ENCODE measurements around the gene CDK16.

The CDK16 gene

GRCh38 chrX:47241201-47242011 is 22.9 kb downstream of the CDK16 start:
- TF ChIP-seq CTCF (IDR thresholded peaks at IDR 0.05; ENCODE audit: insufficient read depth, missing control alignments), result no peak
- no peak for FAIRE-seq
- no peak for DNase-seq (ENCODE audit: insufficient read length, low spot score)

DNA sequence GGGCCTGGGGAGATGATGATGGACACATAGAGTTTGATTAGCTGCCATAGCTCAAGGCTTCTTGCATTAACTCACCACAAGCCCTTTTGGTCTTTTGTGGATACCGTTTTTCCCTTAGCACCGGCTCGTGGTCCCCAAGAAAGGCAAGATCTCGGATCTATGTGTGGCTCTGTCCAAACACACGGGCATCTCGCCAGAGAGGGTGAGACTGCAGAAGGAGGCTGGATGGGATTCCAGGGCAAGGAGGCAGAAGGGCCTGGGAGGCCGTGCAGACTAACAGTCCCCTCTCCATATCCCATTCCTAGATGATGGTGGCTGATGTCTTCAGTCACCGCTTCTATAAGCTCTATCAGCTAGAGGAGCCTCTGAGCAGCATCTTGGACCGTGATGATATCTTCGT is 23.8 kb downstream of the CDK16 start:
- no peak for TF ChIP-seq CTCF (IDR thresholded peaks at IDR 0.05; ENCODE audit: insufficient read depth, missing control alignments)
- no peak for FAIRE-seq

DNA sequence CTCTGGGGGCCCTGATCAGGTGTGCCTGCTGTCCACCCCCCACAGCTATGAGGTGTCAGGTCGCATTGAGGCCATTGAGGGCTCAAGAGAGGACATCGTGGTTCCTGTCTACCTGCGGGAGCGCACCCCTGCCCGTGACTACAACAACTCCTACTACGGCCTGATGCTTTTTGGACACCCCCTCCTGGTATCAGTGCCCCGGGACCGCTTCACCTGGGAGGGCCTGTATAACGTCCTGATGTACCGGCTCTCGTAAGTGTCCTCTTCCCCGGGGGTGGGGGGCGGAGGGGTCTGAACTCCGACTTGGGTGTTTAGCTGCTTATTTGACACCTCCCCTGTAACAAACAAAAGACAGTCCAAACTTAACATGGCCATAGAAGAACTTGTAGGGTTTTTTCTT is 24.9 kb downstream of the CDK16 start:
- FAIRE-seq (no peak), DNase-seq (ENCODE audit: insufficient read length, low spot score) (no peak)
- TF ChIP-seq CTCF (IDR thresholded peaks at IDR 0.05; ENCODE audit: insufficient read depth, missing control alignments), result no peak

More for the DNA sequence above, 23.8 kb downstream of the CDK16 start:
- no peak for DNase-seq (ENCODE audit: insufficient read length, low spot score)

- FAIRE-seq, result no peak
- no peak for TF ChIP-seq CTCF (IDR thresholded peaks at IDR 0.05; ENCODE audit: insufficient read depth, missing control alignments)
Observed at GRCh38 chrX:47244676-47245075, 26.2 kb downstream of the CDK16 start.

GRCh38 chrX:47245156-47245555 is 26.7 kb downstream of the CDK16 start:
- no peak for TF ChIP-seq CTCF (IDR thresholded peaks at IDR 0.05; ENCODE audit: insufficient read depth, missing control alignments)
- DNase-seq (ENCODE audit: insufficient read length, low spot score), result no peak
- no peak for FAIRE-seq

More at GRCh38 chrX:47244676-47245075, 26.2 kb downstream of the CDK16 start:
- no peak for DNase-seq (ENCODE audit: insufficient read length, low spot score)

- TF ChIP-seq CTCF (IDR thresholded peaks at IDR 0.05; ENCODE audit: insufficient read depth, missing control alignments), result no peak
- no peak for FAIRE-seq
- DNase-seq (ENCODE audit: insufficient read length, low spot score), result no peak
Observed at GRCh38 chrX:47247206-47247998, 28.9 kb downstream of the CDK16 start.

- FAIRE-seq (no peak), DNase-seq (ENCODE audit: insufficient read length, low spot score) (no peak)
- TF ChIP-seq CTCF (IDR thresholded peaks at IDR 0.05; ENCODE audit: insufficient read depth, missing control alignments), result no peak
Observed at GRCh38 chrX:47247999-47248320, 29.5 kb downstream of the CDK16 start.
